CD14-positive monocyte (primary cell): ENCODE data around the gene JMJD1C. TPM values are rescaled to one million over a fixed set of nuclear protein-coding genes. Genes with fewer than 3 reads are reported as not detected.

Experiments
- DNase-seq, 3 donors: peaks; one replicate each; pipeline ENCODE4 v3.0.0-alpha.2; 2011 to 2022
- H2AFZ ChIP-seq: 2 replicates; pipeline ENCODE4 v1.6.0; 2012; ENCODE audit warnings: mild to moderate bottlenecking, low read depth, low read length, inconsistent platforms; ENCODE audit not compliant: insufficient read depth, poor library complexity, severe bottlenecking
- H3K27ac ChIP-seq, 2 donors: 1 replicate in 1 of 2; 2 replicates in 1 of 2; pipeline ENCODE4 v1.5.1; 2012 to 2013; ENCODE audit warnings: low read length in 2 of 2, control low read depth in 1 of 2, inconsistent platforms in 1 of 2, low read depth in 1 of 2, mild to moderate bottlenecking in 1 of 2
- H3K27me3 ChIP-seq, 2 donors: one replicate each; pipeline versions ENCODE4 v1.6.0 to v1.6.1; 2011 to 2013; ENCODE audit warnings: low read length in 2 of 2; ENCODE audit not compliant: control insufficient read depth in 2 of 2, insufficient read depth in 2 of 2
- H3K36me3 ChIP-seq, 2 donors: replicated peaks in 1 of 2; 1 replicate in 1 of 2; 2 replicates in 1 of 2; pipeline versions ENCODE4 v1.5.1 to v1.6.1; 2012 to 2013; ENCODE audit warnings: low read length in 2 of 2, control low read depth in 1 of 2, inconsistent platforms in 1 of 2, mild to moderate bottlenecking in 1 of 2; ENCODE audit not compliant: insufficient read depth in 2 of 2, control insufficient read depth in 1 of 2
- H3K4me1 ChIP-seq, 2 donors: 1 replicate in 1 of 2; 2 replicates in 1 of 2; pipeline versions ENCODE4 v1.5.1 to v1.6.1; 2012 to 2013; ENCODE audit warnings: low read length in 2 of 2, control low read depth in 1 of 2, inconsistent platforms in 1 of 2, mild to moderate bottlenecking in 1 of 2, moderate library complexity in 1 of 2; ENCODE audit not compliant: insufficient read depth in 2 of 2, control insufficient read depth in 1 of 2
- H3K4me2 ChIP-seq: replicated peaks from 2 replicates; pipeline ENCODE3; 2012; ENCODE audit warnings: low read length, moderate library complexity, mild to moderate bottlenecking; ENCODE audit not compliant: poor library complexity, severe bottlenecking; ENCODE audit errors: extremely low read depth
- H3K4me3 ChIP-seq, 3 experiments: fragments of 200-600 bp in 1 of 3; sonication (generic) in 1 of 3; replicated peaks in 1 of 3; 1 replicate in 2 of 3; 2 replicates in 1 of 3; pipeline ENCODE4 v1.5.1; 2011 to 2013; ENCODE audit warnings: low read length in 3 of 3, mild to moderate bottlenecking in 3 of 3, control low read depth in 2 of 3, low read depth in 2 of 3, inconsistent platforms in 1 of 3, moderate library complexity in 1 of 3
- H3K79me2 ChIP-seq: 2 replicates; pipeline ENCODE4 v1.6.0; 2012; ENCODE audit warnings: mild to moderate bottlenecking, control low read depth, inconsistent platforms, low read length, moderate library complexity; ENCODE audit not compliant: insufficient read depth
- H3K9ac ChIP-seq: 2 replicates; pipeline ENCODE4 v1.6.0; 2017; ENCODE audit warnings: low read length, mild to moderate bottlenecking; ENCODE audit not compliant: insufficient read depth, poor library complexity, severe bottlenecking
- H3K9me3 ChIP-seq, 2 donors: replicated peaks in 1 of 2; 1 replicate in 1 of 2; 2 replicates in 1 of 2; pipeline versions ENCODE4 v1.5.1 to v1.6.1; 2012 to 2013; ENCODE audit warnings: low read length in 2 of 2, control low read depth in 1 of 2; ENCODE audit not compliant: control insufficient read depth in 1 of 2, insufficient read depth in 1 of 2
- H4K20me1 ChIP-seq: 2 replicates; pipeline ENCODE4 v1.6.0; 2012; ENCODE audit warnings: mild to moderate bottlenecking, low read length, control low read depth, moderate library complexity; ENCODE audit not compliant: insufficient read depth
- H3K27ac Mint-ChIP-seq, 7 donors: one replicate each; pipeline ENCODE4 v1.8.0; 2020; ENCODE audit warnings: mild to moderate bottlenecking in 7 of 7, mixed read lengths in 7 of 7, moderate library complexity in 6 of 7, inconsistent platforms in 2 of 7
- H3K27me3 Mint-ChIP-seq, 3 donors: one replicate each; pipeline ENCODE4 v1.8.0; 2021 to 2022; ENCODE audit warnings: low read depth in 3 of 3, mild to moderate bottlenecking in 3 of 3, mixed read lengths in 3 of 3, moderate library complexity in 3 of 3, inconsistent platforms in 1 of 3
- H3K36me3 Mint-ChIP-seq, 2 donors: one replicate each; pipeline ENCODE4 v1.8.0; 2020; ENCODE audit warnings: mixed read lengths in 2 of 2, inconsistent platforms in 1 of 2, mild to moderate bottlenecking in 1 of 2
- H3K4me1 Mint-ChIP-seq: one replicate; pipeline ENCODE4 v1.8.0; 2020; ENCODE audit warnings: mild to moderate bottlenecking, mixed read lengths
- H3K4me3 Mint-ChIP-seq, 2 donors: one replicate each; pipeline ENCODE4 v1.8.0; 2020; ENCODE audit warnings: mild to moderate bottlenecking in 2 of 2, mixed read lengths in 2 of 2, moderate library complexity in 1 of 2
- H3K9me3 Mint-ChIP-seq, 7 donors: one replicate each; pipeline ENCODE4 v1.8.0; 2020 to 2022; ENCODE audit warnings: mixed read lengths in 7 of 7, mild to moderate bottlenecking in 6 of 7, moderate library complexity in 6 of 7, inconsistent platforms in 2 of 7
- WGBS: methylation state at CpG from one replicate; pipeline ENCODE4 v1.1.5; 2013; ENCODE audit warnings: missing lambda C conversion rate; ENCODE audit not compliant: insufficient coverage; 5-methylcytosine and 5-hydroxymethylcytosine counted together
- intact Hi-C, 2 donors: fragments of 100-400 bp; cut with micrococcal nuclease; formaldehyde crosslinking; loops; one replicate each; pipeline versions ENCODE4 v1.15.0 to v1.15.1; 2023
- polyA plus RNA-seq, 3 donors: library from polyadenylated mRNA; depleted of rRNA in 1 of 3; unstranded in 2 of 3; stranded (reverse) in 1 of 3; fragments of 300-500 nt in 2 of 3; fragments of >200 nt in 1 of 3; fragmentation: Illumina TruSeq in 2 of 3; gene quantifications; 1 replicate in 2 of 3; 2 replicates in 1 of 3; pipeline ENCODE4 v1.2.3, GENCODE V29; 2012 to 2021
- TF ChIP-seq, protein P1 (sequence below): fragments of 200-600 bp; IDR thresholded peaks from one replicate; pipeline ENCODE4 v1.8.0; 2022; ENCODE audit warnings: antibody characterized with exemption, mild to moderate bottlenecking

The JMJD1C gene
- polyA plus RNA-seq, 3 donors = 27.8 to 84.8 (median 46.5) TPM

GRCh38 chr10:63156236-63156635 lies 309.5 kb downstream of the JMJD1C start:
- Mint-ChIP-seq H3K27me3 (peaks cover 0 to 2% (median 0%) of the 10 kb centered on the region in 3 donors), H3K27ac (peak overlapping the region in 5 of 7 donors; percentile 84 to 95 (median 94)), H3K9me3 (no peaks in the 10 kb centered on the region), H3K36me3 (peaks cover 37 to 40% of the 10 kb centered on the region in 2 donors), H3K4me3 (peak overlapping the region in 1 of 2 donors; percentile 12), H3K4me1 (peaks cover 20% of the 10 kb centered on the region)
- H3K9ac ChIP-seq = no peak overlapping the region
- H2AFZ ChIP-seq = no peak overlapping the region
- no peaks in the 10 kb centered on the region for H3K9me3 ChIP-seq
- no peak overlapping the region for H3K4me3 ChIP-seq
- H3K4me2 ChIP-seq = no peak overlapping the region
- WGBS = no CpG with 5 or more reads among the region's 2 CpGs
- no peak for DNase-seq
- peaks cover 29 to 40% of the 10 kb centered on the region in 2 donors for H3K36me3 ChIP-seq
- intact Hi-C loops = loop anchor here (5.0 to 10.0 kb wide), 4 partner anchors 149 to 719 kb away; partner anchors contain the start of gene EGR2 (in 1 of the 2)
- no peaks in the 10 kb centered on the region for H3K27me3 ChIP-seq
- peaks cover 29% of the 10 kb centered on the region for H3K79me2 ChIP-seq
- peak overlapping the region; percentile 40 to 65 for H3K27ac ChIP-seq
- H3K4me1 ChIP-seq = peaks cover 18 to 24% of the 10 kb centered on the region in 2 donors
- TF ChIP-seq, protein P1, sequence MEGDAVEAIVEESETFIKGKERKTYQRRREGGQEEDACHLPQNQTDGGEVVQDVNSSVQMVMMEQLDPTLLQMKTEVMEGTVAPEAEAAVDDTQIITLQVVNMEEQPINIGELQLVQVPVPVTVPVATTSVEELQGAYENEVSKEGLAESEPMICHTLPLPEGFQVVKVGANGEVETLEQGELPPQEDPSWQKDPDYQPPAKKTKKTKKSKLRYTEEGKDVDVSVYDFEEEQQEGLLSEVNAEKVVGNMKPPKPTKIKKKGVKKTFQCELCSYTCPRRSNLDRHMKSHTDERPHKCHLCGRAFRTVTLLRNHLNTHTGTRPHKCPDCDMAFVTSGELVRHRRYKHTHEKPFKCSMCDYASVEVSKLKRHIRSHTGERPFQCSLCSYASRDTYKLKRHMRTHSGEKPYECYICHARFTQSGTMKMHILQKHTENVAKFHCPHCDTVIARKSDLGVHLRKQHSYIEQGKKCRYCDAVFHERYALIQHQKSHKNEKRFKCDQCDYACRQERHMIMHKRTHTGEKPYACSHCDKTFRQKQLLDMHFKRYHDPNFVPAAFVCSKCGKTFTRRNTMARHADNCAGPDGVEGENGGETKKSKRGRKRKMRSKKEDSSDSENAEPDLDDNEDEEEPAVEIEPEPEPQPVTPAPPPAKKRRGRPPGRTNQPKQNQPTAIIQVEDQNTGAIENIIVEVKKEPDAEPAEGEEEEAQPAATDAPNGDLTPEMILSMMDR = no peak
- peaks cover 97% of the 10 kb centered on the region for H4K20me1 ChIP-seq

GRCh38 chr10:63155388-63156020 lies 310.3 kb downstream of the JMJD1C start:
- TF ChIP-seq, protein P1 = no peak
- no peak overlapping the region for H3K9ac ChIP-seq
- H3K27me3 Mint-ChIP-seq = peaks cover 0 to 2% (median 0%) of the 10 kb centered on the region in 3 donors
- H3K4me3 ChIP-seq = peak overlapping the region in 1 of 3 experiments; percentile 12
- peaks cover 42 to 45% of the 10 kb centered on the region in 2 donors for H3K36me3 Mint-ChIP-seq
- peaks cover 98% of the 10 kb centered on the region for H4K20me1 ChIP-seq
- DNase-seq = peak; percentile 31 to 49 (median 49)
- H3K27ac Mint-ChIP-seq = peak overlapping the region; percentile 84 to 95 (median 89)
- H3K9me3 ChIP-seq = no peaks in the 10 kb centered on the region
- peaks cover 18 to 24% of the 10 kb centered on the region in 2 donors for H3K4me1 ChIP-seq
- H3K36me3 ChIP-seq = peaks cover 35 to 46% of the 10 kb centered on the region in 2 donors
- peak overlapping the region; percentile 26 for H3K4me2 ChIP-seq
- peak overlapping the region; percentile 65 to 81 for H3K27ac ChIP-seq
- peaks cover 24% of the 10 kb centered on the region for H3K4me1 Mint-ChIP-seq
- no peaks in the 10 kb centered on the region for H3K9me3 Mint-ChIP-seq
- no CpG with 5 or more reads among the region's 8 CpGs for WGBS
- intact Hi-C loops = loop anchor here (5.0 to 10.0 kb wide), 4 partner anchors 148 to 718 kb away; partner anchors contain the start of gene EGR2 (in 1 of the 2)
- H2AFZ ChIP-seq = no peak overlapping the region
- H3K79me2 ChIP-seq = peaks cover 34% of the 10 kb centered on the region
- peak overlapping the region; percentile 12 to 63 for H3K4me3 Mint-ChIP-seq
- H3K27me3 ChIP-seq = no peaks in the 10 kb centered on the region
